Muscle layer of colon (tissue), 2 donors: ENCODE results near the gene PPCDC.

Source experiments
- H3K27ac ChIP-seq: one replicate; pipeline ENCODE4 v1.7.0; 2013; ENCODE audit warnings: low read depth, mild to moderate bottlenecking, low read length, moderate library complexity
- H3K27me3 ChIP-seq, 2 donors: one replicate each; pipeline ENCODE4 v1.7.0; 2013; ENCODE audit warnings: low read length in 2 of 2, mild to moderate bottlenecking in 2 of 2; ENCODE audit not compliant: insufficient read depth in 2 of 2, control insufficient read depth in 1 of 2
- H3K36me3 ChIP-seq: one replicate; pipeline ENCODE4 v1.7.0; 2013; ENCODE audit warnings: mild to moderate bottlenecking, low read length; ENCODE audit not compliant: insufficient read depth
- H3K4me1 ChIP-seq: one replicate; pipeline ENCODE4 v1.7.0; 2013; ENCODE audit warnings: mild to moderate bottlenecking, low read length; ENCODE audit not compliant: insufficient read depth
- H3K4me3 ChIP-seq, 2 donors: one replicate each; pipeline ENCODE4 v1.7.0; 2013; ENCODE audit warnings: low read length in 2 of 2, low read depth in 1 of 2, mild to moderate bottlenecking in 1 of 2, moderate library complexity in 1 of 2
- H3K9ac ChIP-seq: one replicate; pipeline ENCODE4 v1.7.0; 2013; ENCODE audit warnings: low read length
- H3K9me3 ChIP-seq: one replicate; pipeline ENCODE4 v1.7.0; 2013; ENCODE audit warnings: mild to moderate bottlenecking, low read length
- donor health status: abdominal sarcoma.
- donor health status: Adenocarcinoma of cecum.

PPCDC gene

DNA sequence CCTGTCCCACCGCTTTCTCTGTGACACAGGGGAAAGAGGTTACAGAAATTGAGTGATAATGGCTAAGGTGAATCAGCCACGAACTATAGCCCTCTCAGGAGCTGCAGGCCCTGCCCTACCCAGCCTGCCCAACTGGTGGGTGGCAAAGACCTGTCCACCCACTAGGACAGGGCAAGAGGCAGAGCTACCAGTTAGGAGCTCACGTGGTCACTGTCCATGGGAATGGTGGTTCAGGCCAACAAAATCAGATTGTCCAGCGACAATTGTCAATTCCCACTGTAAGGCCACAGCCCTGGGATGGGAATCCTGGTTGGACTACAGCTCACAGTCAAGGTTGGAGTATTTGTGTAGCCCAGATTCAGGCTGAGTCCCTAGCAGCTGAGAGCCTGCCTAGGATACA lies 75.0 kb downstream of the PPCDC start:
- H3K36me3 ChIP-seq = no peaks in the 10 kb centered on the region
- H3K27ac ChIP-seq = no peak overlapping the region

More for the DNA sequence above, 75.0 kb downstream of the PPCDC start:
- H3K4me3 ChIP-seq = no peak overlapping the region
- H3K27me3 ChIP-seq = no peaks in the 10 kb centered on the region
- no peaks in the 10 kb centered on the region for H3K4me1 ChIP-seq
- no peaks in the 10 kb centered on the region for H3K9me3 ChIP-seq
- no peak overlapping the region for H3K9ac ChIP-seq
